Stomach (tissue), 9 donors: Measurements from ENCODE around the gene DLG4. TPM values are rescaled to one million over a fixed set of nuclear protein-coding genes. Genes with fewer than 3 reads are reported as not detected.

Experiments used
- DNase-seq, 2 donors: peaks; one replicate each; pipeline versions ENCODE4 v3.0.0 to v3.0.0-alpha.2; 2013 to 2019
- H3K27ac ChIP-seq, 5 donors: fragments of 200-600 bp in 4 of 5; sonication (generic) in 4 of 5; one replicate each; pipeline ENCODE4 v1.5.1; 2013 to 2019; ENCODE audit warnings: mild to moderate bottlenecking in 1 of 5, moderate library complexity in 1 of 5
- H3K27me3 ChIP-seq, 3 donors: fragments of 200-600 bp; sonication (generic); one replicate each; pipeline ENCODE4 v1.5.1; 2017 to 2019; ENCODE audit warnings: mixed run types in 1 of 3
- H3K36me3 ChIP-seq, 4 donors: fragments of 200-600 bp; sonication (generic); 1 replicate in 3 of 4; 2 replicates in 1 of 4; pipeline ENCODE4 v1.5.1; 2016 to 2019
- H3K4me1 ChIP-seq, 4 donors: fragments of 200-600 bp; sonication (generic); one replicate each; pipeline ENCODE4 v1.5.1; 2016 to 2019
- H3K4me3 ChIP-seq, 4 donors: fragments of 200-600 bp; sonication (generic) in 3 of 4; one replicate each; pipeline ENCODE4 v1.5.1; 2016 to 2019; ENCODE audit warnings: mild to moderate bottlenecking in 1 of 4
- H3K9me3 ChIP-seq, 4 donors: fragments of 200-600 bp; sonication (generic); one replicate each; pipeline ENCODE4 v1.5.1; 2016 to 2019
- CTCF ChIP-seq, 7 experiments: fragments of 450-650 bp in 4 of 7; fragments of 200-600 bp in 3 of 7; sonication (generic) in 3 of 7; IDR thresholded peaks; one replicate each; pipeline ENCODE4 v1.5.1; 2016 to 2019; ENCODE audit warnings: antibody characterized with exemption in 7 of 7, control low read depth in 2 of 7, mild to moderate bottlenecking in 1 of 7
- EP300 ChIP-seq: sonication (generic); formaldehyde crosslinking; IDR thresholded peaks from one replicate; pipeline ENCODE4 v1.6.1; 2017; ENCODE audit warnings: antibody characterized with exemption
- POLR2A ChIP-seq, 4 donors: fragments of 450-650 bp; IDR thresholded peaks; one replicate each; pipeline ENCODE4 v1.6.1; 2016; ENCODE audit warnings: antibody characterized with exemption in 4 of 4, control low read depth in 2 of 4, mild to moderate bottlenecking in 1 of 4, moderate library complexity in 1 of 4
- POLR2AphosphoS5 ChIP-seq, 3 donors: sonication (generic); formaldehyde crosslinking; IDR thresholded peaks; one replicate each; pipeline ENCODE4 v1.6.1; 2016; ENCODE audit warnings: antibody characterized with exemption in 3 of 3
- WGBS, 5 donors: extraction: QIAGEN DNeasy Blood & Tissue Kit in 3 of 5; methylation state at CpG; one replicate each; pipeline versions ENCODE4 v1.1.5 to v1.1.7; 2013 to 2018; 5-methylcytosine and 5-hydroxymethylcytosine counted together
- intact Hi-C: fragments of 100-400 bp; cut with DNase I; formaldehyde crosslinking; loops from one replicate; pipeline ENCODE4 v1.15.1; 2023; ENCODE audit warnings: low total_unique reads
- polyA plus RNA-seq, 3 donors: library from polyadenylated mRNA; stranded (reverse); fragments of 200-250 nt; gene quantifications; one replicate each; pipeline ENCODE4 v1.2.3, GENCODE V29; 2013
- total RNA-seq, 5 donors: library from RNA; depleted of rRNA; stranded (reverse); fragments of >200 nt; gene quantifications; one replicate each; pipeline versions ENCODE4 v1.1.0 to v1.2.3, GENCODE V29; 2014 to 2016
- donor health status: healthy with polysubstance abuse.
- donor health status: Bipolar disorder and iron deficiency.
- donor health status: healthy.

Gene DLG4
- total and polyA plus RNA-seq, 8 donors, result 3.2 to 26.3 (median 8.8) TPM

GRCh38 chr17:7239091-7240027 lies 19.7 kb upstream of the DLG4 start, which contains the start of gene PHF23:
TSS of gene PHF23 (minus strand) at chr17:7239457. CDS start at chr17:7239279, 178 bp downstream.
- Histone ChIP-seq H3K4me3 (peak within 1 kb of the TSS; percentile 97 to 100 (median 98)), H3K27ac (peak within 1 kb of the TSS; percentile 88 to 99 (median 97)), H3K4me1 (peaks cover 39 to 65% (median 57%) of the 10 kb centered on the region in 4 donors), H3K9me3 (no peaks in the 10 kb centered on the region), H3K36me3 (peaks cover 24 to 43% (median 39%) of the 10 kb centered on the region in 4 donors), H3K27me3 (no peaks in the 10 kb centered on the region)
- TF ChIP-seq EP300, result no peak
- peak; percentile 61 to 96 (median 81) for TF ChIP-seq POLR2AphosphoS5 (IDR thresholded peaks at IDR 0.05)
- TF ChIP-seq POLR2A (IDR thresholded peaks at IDR 0.05), result no peak
- peak in 2 of 7 experiments; percentile 40 to 52 for TF ChIP-seq CTCF (IDR thresholded peaks at IDR 0.05)
- DNase-seq, result peak; percentile 99 to 100
- WGBS, 5 donors, result 0 to 1% (median 0%) methylated on average over 56 to 72 of the region's 72 CpGs
- intact Hi-C loops, result no loop called here

- intact Hi-C loops, result no loop called here
- no peaks in the 10 kb centered on the region for H3K9me3 ChIP-seq
- peaks cover 38 to 61% (median 56%) of the 10 kb centered on the region in 4 donors for H3K4me1 ChIP-seq
- peak overlapping the region; percentile 88 to 99 (median 96) for H3K27ac ChIP-seq
- H3K36me3 ChIP-seq, result peaks cover 23 to 35% (median 31%) of the 10 kb centered on the region in 4 donors
- DNase-seq, result peak in 1 of 2 donors; percentile 75
- no peaks in the 10 kb centered on the region for H3K27me3 ChIP-seq
- TF ChIP-seq EP300, result no peak
- TF ChIP-seq CTCF (IDR thresholded peaks at IDR 0.05), result no peak
- no peak for TF ChIP-seq POLR2AphosphoS5 (IDR thresholded peaks at IDR 0.05)
- TF ChIP-seq POLR2A (IDR thresholded peaks at IDR 0.05), result no peak
- WGBS, 5 donors, result 0 to 2% (median 1%) methylated on average over 26 to 39 of the region's 39 CpGs
- peak overlapping the region; percentile 97 to 100 (median 98) for H3K4me3 ChIP-seq
Measured at GRCh38 chr17:7238420-7239090, 18.9 kb upstream of the DLG4 start.

- intact Hi-C loops, result no loop called here
- Histone ChIP-seq H3K4me1 (peaks cover 41 to 63% (median 58%) of the 10 kb centered on the region in 4 donors), H3K27ac (peak overlapping the region; percentile 88 to 99 (median 96)), H3K36me3 (peaks cover 23 to 34% (median 31%) of the 10 kb centered on the region in 4 donors), H3K27me3 (no peaks in the 10 kb centered on the region), H3K9me3 (no peaks in the 10 kb centered on the region), H3K4me3 (peak overlapping the region; percentile 97 to 100 (median 98))
- 0 to 1% (median 1%) methylated on average over 11 to 70 of the region's 73 CpGs for WGBS, 5 donors
- peak; percentile 85 to 93 for DNase-seq
- TF ChIP-seq CTCF (IDR thresholded peaks at IDR 0.05) (no peak), POLR2AphosphoS5 (IDR thresholded peaks at IDR 0.05) (peak in 1 of 3 donors; percentile 3), EP300 (no peak), POLR2A (IDR thresholded peaks at IDR 0.05) (no peak)
Measured at GRCh38 chr17:7237761-7238419, 18.3 kb upstream of the DLG4 start.
